Psoas muscle (tissue), 8 donors: Measurements from ENCODE around the gene FAM174A. TPM values are rescaled to one million over a fixed set of nuclear protein-coding genes. Genes with fewer than 3 reads are reported as not detected.

Experiments used
- ATAC-seq, 4 donors: fragments of 200-7000 bp; cut with Tn5 transposase; one replicate each; pipeline ENCODE4 v1.9.1; 2020; ENCODE audit warnings: moderate library complexity in 3 of 4, mild to moderate bottlenecking in 2 of 4
- DNase-seq, 2 donors: peaks; one replicate each; pipeline ENCODE4 v3.0.0-alpha.2; 2020
- H3K27ac ChIP-seq: fragments of 200-600 bp; one replicate; pipeline ENCODE4 v1.8.0; 2022
- H3K27me3 ChIP-seq, 3 donors: fragments of 200-600 bp in 1 of 3; one replicate each; pipeline versions ENCODE4 v1.6.1 to v1.8.0; 2013 to 2022; ENCODE audit warnings: low read length in 2 of 3, mild to moderate bottlenecking in 2 of 3, moderate library complexity in 1 of 3; ENCODE audit not compliant: insufficient read depth in 3 of 3
- H3K36me3 ChIP-seq, 2 donors: fragments of 200-600 bp in 1 of 2; one replicate each; pipeline versions ENCODE4 v1.6.1 to v1.8.0; 2013 to 2022; ENCODE audit warnings: low read depth in 1 of 2, mild to moderate bottlenecking in 1 of 2, moderate library complexity in 1 of 2; ENCODE audit not compliant: insufficient read depth in 1 of 2
- H3K4me1 ChIP-seq: fragments of 200-600 bp; one replicate; pipeline ENCODE4 v1.8.0; 2022
- H3K4me3 ChIP-seq: fragments of 200-600 bp; one replicate; pipeline ENCODE4 v1.8.0; 2022; ENCODE audit warnings: mild to moderate bottlenecking
- H3K9me3 ChIP-seq: fragments of 200-600 bp; one replicate; pipeline ENCODE4 v1.8.0; 2022
- WGBS, 3 donors: extraction: QIAGEN DNeasy Blood & Tissue Kit; methylation state at CpG; one replicate each; pipeline versions ENCODE4 v1.1.6 to v1.1.7; 2013; 5-methylcytosine and 5-hydroxymethylcytosine counted together
- intact Hi-C, 2 donors: fragments of 100-400 bp; cut with DNase I; formaldehyde crosslinking; loops; one replicate each; pipeline versions ENCODE4 v1.11.0 to v1.14.2; 2022
- polyA plus RNA-seq, 3 donors: library from polyadenylated mRNA; stranded (reverse); fragments of 200-250 nt; gene quantifications; one replicate each; pipeline ENCODE4 v1.2.3, GENCODE V29; 2013
- total RNA-seq, 4 donors: library from RNA; stranded (reverse); fragmentation: NEBNext Ultra II Directional in 2 of 4; extraction: Animal tissue kit (Norgen Biotek cat#: 25700) in 2 of 4; gene quantifications; one replicate each; pipeline versions ENCODE4 v1.2.1 to v1.2.4, GENCODE V29; 2021 to 2023
- TF ChIP-seq, protein P1 (sequence below): fragments of 200-600 bp; IDR thresholded peaks from one replicate; pipeline ENCODE4 v1.8.0; 2022; ENCODE audit warnings: antibody characterized with exemption
- donor health status: healthy with polysubstance abuse.
- donor health status: DM: no; HTN: no; CAD: no; lungs with moderate emphysema.
- donor health status: Bipolar disorder and iron deficiency.
- donor health status: healthy.
- donor health status: DM: yes; HTN: yes; CAD: no.
- donor health status: DM: no; HTN: no; CAD: no.
- donor health status: DM: no; HTN: no; CAD: no.
- donor health status: DM: yes; HTN: yes; CAD: no.

Gene FAM174A
- total and polyA plus RNA-seq, 7 donors, result 30.6 to 55.1 (median 38.4) TPM

DNA sequence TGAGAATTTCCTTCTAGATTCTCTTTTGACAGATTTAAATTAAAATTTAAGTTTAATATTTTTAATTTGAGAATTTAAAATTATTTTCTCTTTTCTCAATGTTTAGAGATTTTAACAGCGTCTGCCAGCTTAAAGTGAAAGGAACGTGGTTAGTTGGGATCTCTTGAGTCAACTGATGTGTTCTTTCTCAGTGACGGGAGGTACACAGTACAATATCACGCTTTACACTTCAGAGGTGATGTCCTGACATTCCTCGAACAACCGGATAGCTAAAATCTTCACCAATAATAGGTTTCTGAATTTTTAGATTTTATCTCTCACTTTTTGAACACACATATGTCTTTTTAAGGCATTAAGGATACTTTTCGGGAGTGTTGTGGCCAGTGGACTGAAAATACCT is 81.1 kb downstream of the FAM174A start:
- H3K36me3 ChIP-seq, result no peaks in the 10 kb centered on the region
- ATAC-seq, result no peak
- no peak for DNase-seq
- WGBS, 3 donors, result 58 to 82% (median 62%) methylated on average over 7 of the region's 7 CpGs
- H3K4me1 ChIP-seq, result no peaks in the 10 kb centered on the region
- no peak overlapping the region for H3K4me3 ChIP-seq
- TF ChIP-seq, protein P1, sequence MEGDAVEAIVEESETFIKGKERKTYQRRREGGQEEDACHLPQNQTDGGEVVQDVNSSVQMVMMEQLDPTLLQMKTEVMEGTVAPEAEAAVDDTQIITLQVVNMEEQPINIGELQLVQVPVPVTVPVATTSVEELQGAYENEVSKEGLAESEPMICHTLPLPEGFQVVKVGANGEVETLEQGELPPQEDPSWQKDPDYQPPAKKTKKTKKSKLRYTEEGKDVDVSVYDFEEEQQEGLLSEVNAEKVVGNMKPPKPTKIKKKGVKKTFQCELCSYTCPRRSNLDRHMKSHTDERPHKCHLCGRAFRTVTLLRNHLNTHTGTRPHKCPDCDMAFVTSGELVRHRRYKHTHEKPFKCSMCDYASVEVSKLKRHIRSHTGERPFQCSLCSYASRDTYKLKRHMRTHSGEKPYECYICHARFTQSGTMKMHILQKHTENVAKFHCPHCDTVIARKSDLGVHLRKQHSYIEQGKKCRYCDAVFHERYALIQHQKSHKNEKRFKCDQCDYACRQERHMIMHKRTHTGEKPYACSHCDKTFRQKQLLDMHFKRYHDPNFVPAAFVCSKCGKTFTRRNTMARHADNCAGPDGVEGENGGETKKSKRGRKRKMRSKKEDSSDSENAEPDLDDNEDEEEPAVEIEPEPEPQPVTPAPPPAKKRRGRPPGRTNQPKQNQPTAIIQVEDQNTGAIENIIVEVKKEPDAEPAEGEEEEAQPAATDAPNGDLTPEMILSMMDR, result no peak
- no peaks in the 10 kb centered on the region for H3K9me3 ChIP-seq
- no peak overlapping the region for H3K27ac ChIP-seq
- intact Hi-C loops, result no loop called here
- H3K27me3 ChIP-seq, result no peaks in the 10 kb centered on the region

DNA sequence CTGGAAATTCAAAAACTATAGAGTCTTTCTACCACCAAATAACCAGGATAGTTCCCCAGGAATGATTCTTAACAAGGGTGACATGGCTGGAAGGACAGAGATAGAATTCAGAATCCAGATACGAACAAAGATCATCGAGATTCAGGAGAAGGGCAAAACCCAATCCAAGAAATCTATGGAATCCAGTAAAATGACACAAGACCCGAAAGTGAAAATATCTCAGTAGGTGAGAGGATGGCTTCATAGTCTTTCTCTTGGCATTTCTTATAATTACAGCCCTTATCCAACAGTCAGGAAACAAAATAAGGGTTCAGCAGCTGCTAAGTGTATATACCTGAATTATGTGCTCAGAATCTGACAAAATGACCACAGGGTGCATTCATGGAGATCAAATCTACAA is 81.8 kb downstream of the FAM174A start:
- no peak for ATAC-seq
- no peaks in the 10 kb centered on the region for H3K9me3 ChIP-seq
- H3K36me3 ChIP-seq, result no peaks in the 10 kb centered on the region
- H3K27ac ChIP-seq, result no peak overlapping the region
- no peak for DNase-seq
- TF ChIP-seq, protein P1, result no peak
- intact Hi-C loops, result no loop called here
- WGBS, 3 donors, result 93 to 98% (median 96%) methylated on average over 3 of the region's 3 CpGs
- no peak overlapping the region for H3K4me3 ChIP-seq
- no peaks in the 10 kb centered on the region for H3K4me1 ChIP-seq
- H3K27me3 ChIP-seq, result no peaks in the 10 kb centered on the region

DNA sequence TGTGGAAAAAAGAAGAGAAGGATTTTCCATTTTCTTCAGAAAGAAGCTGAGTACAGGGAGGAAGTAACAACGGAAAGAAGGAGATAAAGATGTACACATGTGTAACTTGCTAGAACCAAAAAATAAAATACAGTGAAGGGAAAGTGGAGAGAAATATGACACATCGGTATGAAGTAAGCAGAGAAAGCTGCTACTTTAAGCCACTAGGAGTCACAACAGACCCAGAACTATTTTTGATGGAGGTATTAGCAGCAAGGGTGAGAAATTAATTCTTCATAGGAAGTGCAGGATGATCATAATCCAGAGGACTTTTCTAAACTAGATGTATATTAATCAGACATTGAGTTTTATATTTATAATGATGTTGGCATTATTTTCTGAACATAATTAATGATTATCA is 88.5 kb downstream of the FAM174A start:
- H3K4me1 ChIP-seq, result no peaks in the 10 kb centered on the region
- ATAC-seq (no peak), DNase-seq (no peak)
- H3K36me3 ChIP-seq, result no peaks in the 10 kb centered on the region
- WGBS, 3 donors, result 21 to 29% (median 26%) methylated on average over 2 of the region's 2 CpGs
- H3K27ac ChIP-seq, result no peak overlapping the region
- TF ChIP-seq, protein P1, result peak; percentile 45
- intact Hi-C loops, result loop anchor here in 1 of 2 donors (10.0 kb wide), 1 partner anchor 411 kb away; no protein-coding TSS in a partner anchor
- no peak overlapping the region for H3K4me3 ChIP-seq
- no peaks in the 10 kb centered on the region for H3K9me3 ChIP-seq
- no peaks in the 10 kb centered on the region for H3K27me3 ChIP-seq

DNA sequence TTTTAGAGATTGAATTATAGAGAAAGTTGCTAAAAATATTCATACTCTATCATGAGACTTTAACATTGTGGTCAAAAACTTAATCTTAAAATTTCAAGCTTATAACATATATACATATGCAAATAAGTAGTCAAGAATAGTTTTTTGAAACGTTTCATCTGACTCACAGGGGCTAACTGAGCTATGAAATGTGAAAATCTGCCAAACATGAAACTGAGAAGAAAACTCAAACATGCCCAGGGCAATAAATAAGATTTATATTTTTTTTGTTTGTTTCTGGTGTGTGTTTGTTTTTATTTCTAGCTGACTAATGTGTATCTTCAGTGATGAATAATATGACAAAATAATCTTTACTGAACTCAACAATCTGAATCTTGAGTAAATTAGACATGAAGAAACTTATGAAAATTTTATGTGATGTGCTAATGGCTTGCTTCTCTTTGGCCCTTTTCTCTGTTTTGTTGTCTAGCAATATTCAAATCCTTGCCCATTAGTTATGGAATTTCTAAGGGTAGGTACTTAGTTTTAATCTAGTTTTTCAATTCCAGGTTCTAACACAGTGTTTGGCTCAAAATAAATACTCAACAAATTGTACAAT is 99.9 kb downstream of the FAM174A start:
- WGBS, 3 donors, result 11 to 24% (median 18%) methylated on average over 1 of the region's 1 CpG
- Histone ChIP-seq H3K27ac (no peak overlapping the region), H3K4me3 (no peak overlapping the region), H3K4me1 (no peaks in the 10 kb centered on the region), H3K9me3 (no peaks in the 10 kb centered on the region), H3K27me3 (no peaks in the 10 kb centered on the region), H3K36me3 (no peaks in the 10 kb centered on the region)
- TF ChIP-seq, protein P1, result no peak
- intact Hi-C loops, result no loop called here
- ATAC-seq (no peak), DNase-seq (no peak)
